ENCODE results near the gene SPATA16.

DNA sequence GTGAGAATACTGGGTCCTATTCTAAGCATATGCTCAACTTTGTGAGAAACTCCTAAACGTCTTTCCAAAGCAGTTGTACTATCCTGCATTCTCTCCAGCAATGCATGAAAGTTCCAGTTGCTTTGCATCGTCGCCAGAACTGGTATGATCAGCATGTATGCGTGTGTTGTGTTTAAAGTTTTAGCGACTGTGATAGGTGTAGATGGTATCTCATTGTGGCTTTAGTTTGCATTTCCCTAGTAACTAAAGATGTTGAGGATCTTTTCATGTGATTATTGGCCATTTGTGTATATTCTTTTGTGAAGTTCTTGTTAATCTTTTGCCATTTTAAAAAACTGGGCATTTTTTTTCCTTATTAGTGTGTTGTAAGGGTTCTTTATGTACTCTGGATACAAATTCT, 115.1 kb downstream of the SPATA16 start:
- TF ChIP-seq POLR2A (IDR thresholded peaks at IDR 0.05) (no peak), POLR2AphosphoS5 (IDR thresholded peaks at IDR 0.05) (no peak)
